Prostate gland (tissue), 2 donors: ENCODE results near the gene RUBCN.

ENCODE experiments used
- POLR2A ChIP-seq: fragments of 450-650 bp; IDR thresholded peaks from one replicate; pipeline ENCODE4 v1.6.1; 2016; ENCODE audit warnings: antibody characterized with exemption, mild to moderate bottlenecking
- POLR2AphosphoS5 ChIP-seq: sonication (generic); formaldehyde crosslinking; IDR thresholded peaks from one replicate; pipeline ENCODE4 v1.6.1; 2017; ENCODE audit warnings: antibody characterized with exemption
- TF ChIP-seq, protein P1 (sequence below), 4 experiments: fragments of 200-600 bp in 2 of 4; fragments of 450-650 bp in 2 of 4; sonication (generic) in 2 of 4; IDR thresholded peaks; 1 replicate in 3 of 4; 2 replicates in 1 of 4; pipeline ENCODE4 v1.5.1; 2016 to 2019; ENCODE audit warnings: antibody characterized with exemption in 4 of 4, mild to moderate bottlenecking in 2 of 4, moderate library complexity in 2 of 4

- TF ChIP-seq, protein P1, sequence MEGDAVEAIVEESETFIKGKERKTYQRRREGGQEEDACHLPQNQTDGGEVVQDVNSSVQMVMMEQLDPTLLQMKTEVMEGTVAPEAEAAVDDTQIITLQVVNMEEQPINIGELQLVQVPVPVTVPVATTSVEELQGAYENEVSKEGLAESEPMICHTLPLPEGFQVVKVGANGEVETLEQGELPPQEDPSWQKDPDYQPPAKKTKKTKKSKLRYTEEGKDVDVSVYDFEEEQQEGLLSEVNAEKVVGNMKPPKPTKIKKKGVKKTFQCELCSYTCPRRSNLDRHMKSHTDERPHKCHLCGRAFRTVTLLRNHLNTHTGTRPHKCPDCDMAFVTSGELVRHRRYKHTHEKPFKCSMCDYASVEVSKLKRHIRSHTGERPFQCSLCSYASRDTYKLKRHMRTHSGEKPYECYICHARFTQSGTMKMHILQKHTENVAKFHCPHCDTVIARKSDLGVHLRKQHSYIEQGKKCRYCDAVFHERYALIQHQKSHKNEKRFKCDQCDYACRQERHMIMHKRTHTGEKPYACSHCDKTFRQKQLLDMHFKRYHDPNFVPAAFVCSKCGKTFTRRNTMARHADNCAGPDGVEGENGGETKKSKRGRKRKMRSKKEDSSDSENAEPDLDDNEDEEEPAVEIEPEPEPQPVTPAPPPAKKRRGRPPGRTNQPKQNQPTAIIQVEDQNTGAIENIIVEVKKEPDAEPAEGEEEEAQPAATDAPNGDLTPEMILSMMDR (IDR thresholded peaks at IDR 0.05), result no peak
- TF ChIP-seq POLR2A, result no peak
- TF ChIP-seq POLR2AphosphoS5, result no peak
Observed at GRCh38 chr3:197720694-197721093, 16.0 kb downstream of the RUBCN start.
